ENCODE results near the gene INKA1. TPM values are rescaled to one million over a fixed set of nuclear protein-coding genes. Genes with fewer than 3 reads are reported as not detected.
"Not testable (repeated sequence)": the region's sequence is repeated elsewhere in the genome, so short reads cannot be mapped to it uniquely, and the experiment has no call there.

Gene INKA1
- total RNA-seq, 1 experiment from 2014 or later, result 1.3 TPM

DNA sequence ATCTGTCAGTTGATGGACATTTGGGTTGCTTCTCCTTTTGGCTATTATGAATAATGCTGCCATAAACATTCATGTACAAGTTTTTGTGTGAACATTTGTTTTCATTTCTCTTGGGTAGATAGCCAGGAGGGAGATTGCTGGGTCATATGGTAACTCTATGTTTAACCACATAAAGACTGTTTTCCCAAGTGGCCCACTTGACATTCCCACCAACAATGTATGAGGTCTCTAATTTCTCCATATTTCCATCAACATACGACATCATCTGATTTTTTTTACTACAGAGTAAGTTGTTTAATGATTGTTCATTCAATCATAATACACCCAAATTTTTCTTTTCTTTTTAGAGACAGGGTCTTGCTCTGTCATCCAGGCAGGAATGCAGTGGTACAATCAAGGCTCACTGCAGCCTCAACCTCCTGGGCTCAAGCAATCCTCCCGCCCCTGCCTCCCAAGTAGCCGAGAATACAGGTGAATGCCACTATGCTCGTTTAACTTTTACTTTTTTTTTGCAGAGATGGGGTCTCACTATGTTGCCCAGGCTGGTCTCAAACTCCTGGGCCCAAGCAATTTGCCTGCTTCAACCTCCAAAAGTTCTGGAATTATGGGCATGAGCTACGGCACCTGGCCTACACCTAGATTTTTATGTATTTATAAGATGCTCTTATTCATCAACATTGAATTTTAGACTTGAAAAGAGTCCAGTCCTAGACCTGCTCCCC lies 23.5 kb upstream of the INKA1 start:
- no peak overlapping the region for H3K4me3 ChIP-seq
- no peaks in the 10 kb centered on the region; the same call in 1 of the 2 replicates for H3K4me1 ChIP-seq (replicated peaks)
- no peaks in the 10 kb centered on the region for H3K27me3 ChIP-seq (replicated peaks)
- H3K27ac ChIP-seq, result no peak overlapping the region
- peaks cover 30% of the 10 kb centered on the region for H3K36me3 ChIP-seq
- DNase-seq (ENCODE audit: low read depth in 1 of 2, low spot score in 2 of 2), result no peak
- H3K9me3 ChIP-seq (replicated peaks), result no peaks in the 10 kb centered on the region

DNA sequence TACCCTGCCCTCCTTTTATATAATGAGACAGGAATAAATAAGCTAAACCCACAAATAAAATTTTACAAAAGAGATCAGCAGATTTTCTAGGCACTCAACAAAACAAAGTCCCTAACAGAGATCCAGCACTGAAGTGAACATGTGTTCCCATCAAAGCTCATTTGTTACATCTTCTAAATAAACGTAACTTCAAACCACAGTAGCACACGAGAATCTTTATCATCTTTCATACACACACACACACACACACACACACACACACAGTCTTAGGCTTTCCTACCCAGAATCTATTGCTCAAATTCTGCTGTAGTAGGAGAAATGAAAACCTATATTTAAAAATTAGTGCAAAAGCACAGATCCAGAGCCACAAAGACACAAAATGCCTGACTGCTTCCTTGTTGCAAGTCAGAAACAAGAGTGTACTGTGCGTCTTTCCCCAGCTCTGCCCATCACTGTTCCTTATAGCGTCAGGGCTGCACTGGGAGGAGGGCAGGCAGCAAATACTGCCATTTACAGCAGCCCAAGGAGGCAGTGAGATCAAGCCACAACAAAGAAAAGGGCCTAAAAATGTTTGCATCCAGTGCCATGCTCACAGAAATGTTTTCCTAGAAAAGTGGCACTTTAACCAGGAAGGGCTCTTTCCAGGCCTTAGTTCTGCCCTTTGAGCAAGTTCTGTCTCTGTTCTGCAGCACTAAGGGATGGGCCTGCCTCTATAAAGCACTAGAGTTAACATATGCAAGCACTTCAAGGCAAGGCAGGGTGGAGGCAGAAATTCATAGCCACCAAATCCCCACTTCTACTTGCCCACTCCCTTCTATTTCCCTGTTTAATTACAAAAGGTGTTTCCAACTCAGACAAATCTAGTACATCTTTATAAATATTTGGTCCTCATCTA lies 22.7 kb upstream of the INKA1 start:
- H3K9me3 ChIP-seq (replicated peaks), result no peaks in the 10 kb centered on the region
- H3K27ac ChIP-seq, result no peak overlapping the region
- peaks cover 36% of the 10 kb centered on the region for H3K36me3 ChIP-seq
- DNase-seq (ENCODE audit: low read depth in 1 of 2, low spot score in 2 of 2), result no peak
- no peak overlapping the region for H3K4me3 ChIP-seq
- peaks cover 8% of the 10 kb centered on the region for H3K4me1 ChIP-seq (replicated peaks)
- no peaks in the 10 kb centered on the region for H3K27me3 ChIP-seq (replicated peaks)

DNA sequence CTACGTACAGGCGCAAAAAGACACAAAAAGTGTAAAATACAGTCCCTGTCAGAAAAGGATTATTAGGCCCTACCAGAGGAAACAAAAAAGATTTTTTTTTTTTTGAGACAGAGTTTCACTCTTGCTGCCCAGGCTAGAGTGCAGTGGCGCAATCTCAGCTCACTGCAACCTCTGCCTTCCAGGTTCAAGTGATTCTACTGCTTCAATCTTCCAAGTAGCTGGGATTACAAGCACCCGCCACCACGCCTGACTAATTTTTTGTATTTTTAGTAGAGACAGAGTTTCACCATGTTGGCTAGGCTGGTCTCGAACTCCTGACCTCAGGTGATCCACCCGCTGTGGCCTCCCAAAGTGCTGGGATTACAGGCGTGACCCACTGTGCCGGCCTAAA lies 22.1 kb upstream of the INKA1 start:
- peaks cover 12% of the 10 kb centered on the region for H3K4me1 ChIP-seq (replicated peaks)
- H3K27me3 ChIP-seq (replicated peaks); H3K27ac ChIP-seq; H3K4me3 ChIP-seq; DNase-seq (ENCODE audit: low read depth in 1 of 2, low spot score in 2 of 2); H3K9me3 ChIP-seq (replicated peaks): not testable (repeated sequence)
- H3K36me3 ChIP-seq, result peaks cover 38% of the 10 kb centered on the region

DNA sequence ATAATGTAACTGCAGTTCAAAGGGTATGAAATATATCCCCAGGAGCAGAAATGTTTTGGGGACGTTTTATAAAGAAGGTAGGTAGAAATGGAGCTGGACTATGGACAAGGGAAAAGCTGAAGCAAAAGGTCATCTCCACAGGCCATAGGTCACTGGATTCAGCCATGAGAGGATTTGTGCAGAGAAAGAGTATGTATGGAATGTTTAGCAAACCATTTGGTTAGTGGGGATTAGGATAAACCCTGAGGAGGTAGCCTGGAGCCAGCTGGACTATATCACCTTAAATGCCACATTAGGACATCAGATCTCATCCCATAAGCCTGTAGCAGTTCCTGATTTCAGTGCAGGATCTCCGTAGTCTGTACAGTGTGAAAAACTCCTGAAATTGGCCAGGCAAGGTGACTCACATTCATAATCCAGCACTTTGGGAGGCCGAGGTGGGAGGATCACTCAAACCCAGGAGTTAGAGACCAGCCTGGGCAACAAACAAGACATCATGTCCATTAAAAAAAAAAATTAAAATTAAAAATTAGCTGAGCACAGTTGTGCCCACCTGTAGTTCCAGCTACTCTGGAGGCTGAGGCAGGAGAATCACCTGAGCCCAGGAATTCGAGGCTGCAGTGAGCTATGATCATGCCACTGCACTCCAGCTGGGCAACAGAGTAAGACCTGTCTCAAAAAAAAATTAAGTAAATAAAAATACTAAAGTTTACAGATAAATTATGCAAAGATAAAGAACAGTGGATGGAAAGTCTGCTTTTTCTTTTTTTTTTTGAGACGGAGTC lies 21.5 kb upstream of the INKA1 start:
- H3K27me3 ChIP-seq (replicated peaks), result no peaks in the 10 kb centered on the region
- H3K9me3 ChIP-seq (replicated peaks), result no peaks in the 10 kb centered on the region
- no peak overlapping the region for H3K27ac ChIP-seq
- no peak overlapping the region for H3K4me3 ChIP-seq
- DNase-seq (ENCODE audit: low read depth in 1 of 2, low spot score in 2 of 2), result no peak
- peaks cover 12% of the 10 kb centered on the region for H3K4me1 ChIP-seq (replicated peaks)
- H3K36me3 ChIP-seq, result peaks cover 39% of the 10 kb centered on the region

DNA sequence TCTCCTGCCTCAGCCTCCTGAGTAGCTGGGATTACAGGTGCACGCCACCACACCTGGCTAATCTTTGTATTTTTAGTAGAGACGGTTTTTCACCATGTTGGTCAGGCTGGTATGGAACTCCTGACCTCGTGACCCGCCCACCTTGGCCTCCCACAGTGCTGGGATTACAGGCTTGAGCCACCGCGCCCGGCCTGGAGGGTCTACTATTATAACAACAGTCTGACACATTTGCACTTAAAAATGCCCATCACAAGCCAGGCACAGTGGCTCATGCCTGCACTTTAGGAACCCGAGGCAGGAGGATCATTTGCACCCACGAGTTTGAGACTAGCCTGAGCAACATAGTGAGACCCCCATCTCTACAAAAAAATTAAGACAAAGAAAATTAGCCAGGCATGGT lies 20.8 kb upstream of the INKA1 start:
- not testable (repeated sequence) for H3K9me3 ChIP-seq (replicated peaks); H3K4me3 ChIP-seq; H3K27ac ChIP-seq; DNase-seq (ENCODE audit: low read depth in 1 of 2, low spot score in 2 of 2); H3K27me3 ChIP-seq (replicated peaks)
- H3K36me3 ChIP-seq, result peaks cover 32% of the 10 kb centered on the region
- peaks cover 17% of the 10 kb centered on the region for H3K4me1 ChIP-seq (replicated peaks)

DNA sequence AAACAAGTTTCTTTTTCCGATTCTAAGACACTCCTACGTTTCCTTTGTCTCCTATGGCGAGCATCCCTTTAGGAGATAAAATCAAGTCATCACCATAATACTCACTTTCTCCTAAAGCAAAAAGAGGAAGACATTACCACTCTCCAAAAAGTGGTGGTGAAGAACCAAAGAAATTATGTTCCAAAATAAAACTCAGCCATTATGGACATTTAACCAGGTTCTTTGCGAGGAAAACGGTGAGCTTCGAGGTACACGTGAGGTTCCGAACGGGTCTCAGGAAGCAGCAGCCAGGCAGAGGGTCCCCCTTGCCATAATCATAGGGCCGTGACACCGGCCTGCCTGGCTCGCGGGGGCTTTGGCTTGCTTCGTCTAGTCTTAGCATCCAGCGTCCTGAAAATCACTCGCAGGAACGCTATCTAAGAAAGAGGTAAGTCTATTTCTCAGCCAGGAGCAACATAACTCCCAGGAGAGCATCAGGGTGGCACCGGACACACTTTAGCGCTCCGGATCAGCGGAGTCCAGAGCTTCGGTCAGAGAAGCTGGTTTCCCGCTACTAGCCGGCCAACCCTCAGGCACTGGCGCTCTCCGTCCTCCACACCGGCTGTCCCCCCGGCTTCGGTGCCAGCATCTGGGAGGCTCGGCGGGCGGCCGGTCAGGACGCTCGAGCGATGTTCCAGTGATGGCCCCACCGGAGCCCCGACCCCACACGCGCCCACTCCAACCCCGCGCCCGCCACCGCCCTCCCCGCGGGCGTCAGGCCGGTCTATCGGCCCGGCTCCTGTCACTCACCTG lies 17.3 kb upstream of the INKA1 start:
- DNase-seq (ENCODE audit: low read depth in 1 of 2, low spot score in 2 of 2), result peak in 1 of 2 experiments; percentile 3
- Histone ChIP-seq H3K36me3 (peaks cover 28% of the 10 kb centered on the region), H3K4me3 (peak overlapping the region; percentile 87), H3K9me3 (replicated peaks) (no peaks in the 10 kb centered on the region), H3K4me1 (replicated peaks) (peaks cover 17% of the 10 kb centered on the region), H3K27me3 (replicated peaks) (no peaks in the 10 kb centered on the region), H3K27ac (peak overlapping the region; percentile 57)

DNA sequence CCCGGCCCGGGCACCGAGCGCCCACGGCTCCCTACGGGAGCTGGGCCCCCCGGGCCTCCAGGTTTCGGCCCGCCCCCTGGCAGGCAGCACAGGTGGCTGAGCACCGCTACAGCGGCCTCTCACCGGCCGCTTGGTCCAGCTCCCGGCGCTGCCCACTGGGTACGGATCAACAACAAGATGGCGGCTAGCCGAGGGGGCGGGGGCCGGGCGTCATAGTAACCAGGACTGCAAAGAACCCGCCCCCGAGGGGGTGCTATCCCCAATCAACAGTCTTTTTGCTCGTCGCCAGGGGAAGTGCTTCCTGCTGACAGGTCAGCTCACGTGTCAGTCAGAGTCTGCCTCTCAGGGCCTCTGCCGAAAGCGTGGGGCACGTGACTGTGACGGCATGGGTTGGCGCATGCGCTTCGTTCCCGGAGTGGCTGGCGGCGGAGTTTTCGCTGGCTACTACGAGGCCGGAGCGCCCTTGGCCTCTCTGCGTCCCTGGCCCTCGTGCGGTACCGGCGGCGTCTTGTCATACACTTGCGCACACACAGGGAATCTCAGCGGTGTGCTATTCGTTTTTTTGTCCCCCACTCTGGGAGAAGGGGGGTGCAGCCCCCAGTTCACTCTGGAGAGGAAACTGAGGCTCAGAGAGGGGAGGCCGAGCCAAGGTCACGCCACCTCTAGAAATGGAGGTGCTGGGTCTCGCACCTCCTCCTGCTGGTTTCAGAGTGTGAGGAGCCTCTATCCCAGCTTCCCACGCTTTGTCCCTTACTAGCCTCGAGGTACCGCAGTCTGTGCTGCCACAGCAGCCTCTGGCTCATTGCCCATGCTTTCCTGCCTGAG lies 16.5 kb upstream of the INKA1 start, which contains the start of gene IP6K1:
Gene IP6K1, minus strand, starts transcription at position 186 of the 825 bp plus-strand sequence. CDS start 38,502 bp downstream, outside the sequence.
- Histone ChIP-seq H3K27me3 (replicated peaks) (no peaks in the 10 kb centered on the region), H3K4me3 (peak within 1 kb of the TSS; percentile 87), H3K27ac (peak within 1 kb of the TSS; percentile 57), H3K36me3 (peaks cover 22% of the 10 kb centered on the region), H3K4me1 (replicated peaks) (peaks cover 17% of the 10 kb centered on the region), H3K9me3 (replicated peaks) (no peaks in the 10 kb centered on the region)
- peak; percentile 99 for DNase-seq (ENCODE audit: low read depth in 1 of 2, low spot score in 2 of 2)

DNA sequence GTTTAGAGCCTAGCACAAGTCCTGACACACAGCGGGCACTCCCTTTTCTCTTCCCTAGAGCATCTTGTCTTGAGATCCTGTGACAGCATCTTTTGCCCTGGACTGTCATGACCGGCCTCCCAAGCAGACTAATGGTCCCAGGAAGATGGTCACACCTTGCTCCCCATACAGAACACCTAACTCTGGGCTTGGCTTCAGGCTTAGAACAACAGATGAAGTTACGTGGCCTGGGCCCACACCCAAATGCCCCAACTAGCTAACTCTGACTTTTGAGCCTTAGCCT lies 15.9 kb upstream of the INKA1 start:
- DNase-seq (ENCODE audit: low read depth in 1 of 2, low spot score in 2 of 2), result no peak
- Histone ChIP-seq H3K27me3 (replicated peaks) (no peaks in the 10 kb centered on the region), H3K9me3 (replicated peaks) (no peaks in the 10 kb centered on the region), H3K27ac (no peak overlapping the region), H3K36me3 (peaks cover 21% of the 10 kb centered on the region), H3K4me3 (no peak overlapping the region; the same call in 1 of the 2 replicates), H3K4me1 (replicated peaks) (peaks cover 17% of the 10 kb centered on the region)

DNA sequence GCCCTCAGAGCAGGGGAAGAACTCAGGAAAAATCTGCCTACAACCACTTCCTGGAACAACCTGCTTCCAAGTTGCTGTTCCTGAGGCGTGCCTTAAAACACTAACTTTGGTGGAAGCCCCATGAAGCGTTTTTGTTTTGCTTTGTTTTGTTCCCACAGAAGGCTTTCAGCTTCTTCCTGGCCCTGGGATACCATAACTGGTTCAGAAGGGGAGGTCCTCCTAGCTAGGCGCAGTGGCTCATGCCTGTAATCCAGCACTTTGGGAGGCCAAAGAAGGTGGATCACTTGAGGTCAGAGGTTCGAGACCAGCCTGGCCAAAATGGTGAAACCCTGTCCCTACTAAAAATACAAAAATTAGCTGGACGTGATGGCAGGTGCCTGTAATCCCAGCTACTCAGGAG lies 15.5 kb upstream of the INKA1 start:
- H3K4me1 ChIP-seq (replicated peaks), result peaks cover 17% of the 10 kb centered on the region
- DNase-seq (ENCODE audit: low read depth in 1 of 2, low spot score in 2 of 2), result no peak
- H3K27ac ChIP-seq, result no peak overlapping the region
- peaks cover 21% of the 10 kb centered on the region for H3K36me3 ChIP-seq
- no peaks in the 10 kb centered on the region for H3K9me3 ChIP-seq (replicated peaks)
- H3K27me3 ChIP-seq (replicated peaks), result no peaks in the 10 kb centered on the region
- H3K4me3 ChIP-seq, result no peak overlapping the region

DNA sequence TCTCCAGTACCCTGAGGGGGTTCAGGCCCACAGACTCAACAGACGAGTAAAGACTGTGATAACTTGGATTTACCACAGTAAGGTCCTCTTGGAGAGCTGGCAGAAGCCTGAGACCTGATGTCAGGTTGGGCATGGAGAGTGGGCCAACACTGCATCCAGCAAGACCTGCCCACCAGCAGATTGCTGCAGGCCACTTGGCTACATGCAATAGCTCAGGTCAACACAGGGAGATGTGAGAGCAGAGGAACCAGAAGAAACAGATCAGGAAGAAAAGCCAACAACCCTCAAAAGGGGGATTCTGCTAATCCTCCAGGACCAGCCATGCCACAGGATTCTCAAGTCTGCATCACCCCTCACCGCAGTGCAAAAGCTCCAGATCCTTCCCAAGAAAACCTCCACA lies 15.0 kb upstream of the INKA1 start:
- peaks cover 21% of the 10 kb centered on the region for H3K36me3 ChIP-seq
- H3K27me3 ChIP-seq (replicated peaks), result no peaks in the 10 kb centered on the region
- no peak for DNase-seq (ENCODE audit: low read depth in 1 of 2, low spot score in 2 of 2)
- H3K4me3 ChIP-seq, result no peak overlapping the region
- H3K9me3 ChIP-seq (replicated peaks), result no peaks in the 10 kb centered on the region
- H3K4me1 ChIP-seq (replicated peaks), result peaks cover 17% of the 10 kb centered on the region
- no peak overlapping the region for H3K27ac ChIP-seq

DNA sequence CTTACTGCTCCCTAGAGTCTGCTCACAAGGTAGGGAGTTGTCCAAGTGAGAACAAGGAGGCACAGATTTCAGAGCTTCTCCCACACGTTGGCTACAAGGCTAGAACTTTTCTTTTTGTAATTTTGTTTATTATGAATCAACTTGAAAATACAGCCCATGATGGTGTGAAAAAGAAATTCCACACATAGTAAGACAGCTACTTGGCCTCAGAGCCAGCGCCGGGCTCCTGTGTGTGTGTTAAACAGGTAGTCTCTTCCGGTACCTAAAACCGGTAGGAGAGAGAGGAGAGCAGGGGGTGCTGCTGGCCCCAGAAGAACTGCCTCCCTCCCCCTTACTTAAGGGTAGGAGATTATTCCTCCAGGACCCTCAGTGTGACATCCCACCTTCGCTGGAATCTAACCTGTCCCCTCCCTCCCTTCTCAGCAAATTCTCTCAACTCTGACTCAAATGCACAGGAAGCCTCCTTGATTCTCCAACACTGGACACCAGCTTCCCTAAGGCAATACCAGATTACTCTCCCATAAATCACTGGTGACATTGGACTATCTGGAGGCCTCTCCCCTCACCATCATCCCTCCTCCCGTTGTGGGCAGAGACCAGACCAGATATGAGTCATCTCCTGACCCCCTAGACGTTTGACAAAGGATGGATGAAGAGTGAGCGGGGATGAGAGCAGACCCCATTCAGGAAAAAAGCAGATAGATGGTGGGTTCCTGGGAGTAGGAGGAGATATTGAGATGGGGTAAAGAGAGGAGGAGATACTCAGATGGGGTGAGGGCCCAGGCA lies 12.2 kb upstream of the INKA1 start:
- Histone ChIP-seq H3K27ac (no peak overlapping the region), H3K36me3 (peaks cover 5% of the 10 kb centered on the region; the same call in 1 of the 2 replicates), H3K27me3 (replicated peaks) (no peaks in the 10 kb centered on the region), H3K9me3 (replicated peaks) (no peaks in the 10 kb centered on the region), H3K4me1 (replicated peaks) (peaks cover 5% of the 10 kb centered on the region), H3K4me3 (no peak overlapping the region)
- DNase-seq (ENCODE audit: low read depth in 1 of 2, low spot score in 2 of 2), result no peak

DNA sequence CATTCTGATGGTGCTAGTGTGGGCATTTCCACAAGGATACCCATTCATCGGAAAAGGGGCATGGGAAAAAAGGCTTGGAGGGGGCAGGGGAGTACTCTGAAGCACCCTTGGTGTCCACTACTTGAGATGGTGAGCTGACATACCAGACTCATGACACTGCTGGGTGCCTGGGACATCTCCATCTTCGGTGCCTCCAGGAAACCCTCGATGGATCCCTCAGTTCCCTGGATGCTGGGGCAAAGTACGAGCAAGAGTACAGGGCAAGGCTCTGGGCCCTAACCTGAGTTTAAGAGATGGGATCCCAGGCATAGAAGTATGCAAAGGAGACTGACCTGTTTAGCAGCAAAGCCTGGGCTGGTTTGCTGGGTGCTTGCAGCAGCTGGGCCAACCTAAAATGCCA lies 11.5 kb upstream of the INKA1 start:
- H3K27me3 ChIP-seq (replicated peaks), result no peaks in the 10 kb centered on the region
- peaks cover 5% of the 10 kb centered on the region for H3K4me1 ChIP-seq (replicated peaks)
- no peaks in the 10 kb centered on the region for H3K36me3 ChIP-seq
- no peak for DNase-seq (ENCODE audit: low read depth in 1 of 2, low spot score in 2 of 2)
- no peak overlapping the region for H3K4me3 ChIP-seq
- no peak overlapping the region for H3K27ac ChIP-seq
- no peaks in the 10 kb centered on the region for H3K9me3 ChIP-seq (replicated peaks)
